ENCODE data around the gene FHL2.
"Not testable (repeated sequence)": the region's sequence is repeated elsewhere in the genome, so short reads cannot be mapped to it uniquely, and the experiment has no call there.

FHL2 gene

DNA sequence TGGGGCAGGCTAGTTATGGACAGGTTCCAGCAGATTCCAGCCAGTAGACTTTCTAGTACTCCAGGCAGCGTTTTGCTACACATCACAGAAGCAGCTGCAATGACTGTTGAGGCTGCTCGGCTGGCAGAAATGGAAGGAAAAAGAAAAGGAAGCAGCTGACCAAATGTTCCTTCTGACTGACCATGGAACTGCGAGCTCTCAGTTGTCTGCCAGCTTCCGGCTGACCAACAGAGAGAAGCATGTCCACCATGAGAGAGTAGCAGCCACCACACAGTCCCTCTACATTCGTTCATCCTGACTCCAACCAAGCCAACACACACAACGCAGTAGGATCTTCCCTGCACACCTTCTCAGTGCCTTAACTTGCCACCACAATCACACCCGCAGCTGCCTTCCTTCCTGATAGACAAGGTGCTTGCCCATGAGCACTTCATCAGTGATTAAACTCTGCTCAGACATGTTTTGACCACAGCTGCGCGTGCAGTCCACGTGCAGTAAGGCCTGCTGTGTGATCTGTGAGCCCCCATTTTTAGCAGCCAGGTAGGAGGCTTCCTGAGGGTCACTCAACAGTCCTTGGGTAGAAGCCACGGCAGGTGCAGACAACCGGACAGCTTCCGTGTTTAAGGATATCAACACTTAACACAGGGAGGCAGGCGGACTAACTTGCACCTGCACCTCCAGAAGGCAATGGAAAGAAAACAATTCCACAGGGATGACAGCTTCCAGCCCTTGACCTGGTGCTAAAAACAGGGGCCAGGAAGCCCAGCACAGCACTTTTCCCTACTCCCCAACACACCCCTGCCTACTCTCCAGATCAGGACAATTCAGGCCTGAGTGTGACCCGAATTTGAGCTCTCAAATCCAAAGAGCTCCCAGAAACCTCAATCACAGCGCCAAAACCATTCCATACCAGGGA, 70.3 kb downstream of the FHL2 start:
- H3K36me3 ChIP-seq (ENCODE audit: low read length), result no peaks in the 10 kb centered on the region
- H3K27me3 ChIP-seq (ENCODE audit: low read length), result no peaks in the 10 kb centered on the region
- H3K9ac ChIP-seq (ENCODE audit: low read length), result peak overlapping the region; percentile 77
- H3K9me3 ChIP-seq (ENCODE audit: insufficient read depth, low read length), result no peaks in the 10 kb centered on the region
- no peaks in the 10 kb centered on the region for H4K20me1 ChIP-seq (ENCODE audit: low read depth, low read length)
- peak overlapping the region; percentile 73 for H3K4me3 ChIP-seq (ENCODE audit: insufficient read depth, low read length, poor library complexity, severe bottlenecking)
- TF ChIP-seq, protein P1, sequence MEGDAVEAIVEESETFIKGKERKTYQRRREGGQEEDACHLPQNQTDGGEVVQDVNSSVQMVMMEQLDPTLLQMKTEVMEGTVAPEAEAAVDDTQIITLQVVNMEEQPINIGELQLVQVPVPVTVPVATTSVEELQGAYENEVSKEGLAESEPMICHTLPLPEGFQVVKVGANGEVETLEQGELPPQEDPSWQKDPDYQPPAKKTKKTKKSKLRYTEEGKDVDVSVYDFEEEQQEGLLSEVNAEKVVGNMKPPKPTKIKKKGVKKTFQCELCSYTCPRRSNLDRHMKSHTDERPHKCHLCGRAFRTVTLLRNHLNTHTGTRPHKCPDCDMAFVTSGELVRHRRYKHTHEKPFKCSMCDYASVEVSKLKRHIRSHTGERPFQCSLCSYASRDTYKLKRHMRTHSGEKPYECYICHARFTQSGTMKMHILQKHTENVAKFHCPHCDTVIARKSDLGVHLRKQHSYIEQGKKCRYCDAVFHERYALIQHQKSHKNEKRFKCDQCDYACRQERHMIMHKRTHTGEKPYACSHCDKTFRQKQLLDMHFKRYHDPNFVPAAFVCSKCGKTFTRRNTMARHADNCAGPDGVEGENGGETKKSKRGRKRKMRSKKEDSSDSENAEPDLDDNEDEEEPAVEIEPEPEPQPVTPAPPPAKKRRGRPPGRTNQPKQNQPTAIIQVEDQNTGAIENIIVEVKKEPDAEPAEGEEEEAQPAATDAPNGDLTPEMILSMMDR (IDR thresholded peaks at IDR 0.05; ENCODE audit: insufficient read depth, low read length, poor library complexity, severe bottlenecking), result no peak
- TF ChIP-seq EZH2phosphoT487 (conservative IDR thresholded peaks at IDR 0.05; ENCODE audit: low read length), result no peak
- peak overlapping the region; percentile 85 for H3K4me2 ChIP-seq (ENCODE audit: low read depth, low read length, poor library complexity, severe bottlenecking)
- H3F3A ChIP-seq (ENCODE audit: insufficient read depth), result peaks cover 17% of the 10 kb centered on the region
- peak overlapping the region; percentile 32 for H3K27ac ChIP-seq (ENCODE audit: low read depth, low read length)
- peaks cover 57% of the 10 kb centered on the region for H3K79me2 ChIP-seq (ENCODE audit: insufficient read depth, low read length)
- H2AFZ ChIP-seq (ENCODE audit: low read depth, low read length, severe bottlenecking), result peak overlapping the region; percentile 32
- H3K9me2 ChIP-seq (replicated peaks; ENCODE audit: insufficient read depth, low read length), result no peaks in the 10 kb centered on the region

DNA sequence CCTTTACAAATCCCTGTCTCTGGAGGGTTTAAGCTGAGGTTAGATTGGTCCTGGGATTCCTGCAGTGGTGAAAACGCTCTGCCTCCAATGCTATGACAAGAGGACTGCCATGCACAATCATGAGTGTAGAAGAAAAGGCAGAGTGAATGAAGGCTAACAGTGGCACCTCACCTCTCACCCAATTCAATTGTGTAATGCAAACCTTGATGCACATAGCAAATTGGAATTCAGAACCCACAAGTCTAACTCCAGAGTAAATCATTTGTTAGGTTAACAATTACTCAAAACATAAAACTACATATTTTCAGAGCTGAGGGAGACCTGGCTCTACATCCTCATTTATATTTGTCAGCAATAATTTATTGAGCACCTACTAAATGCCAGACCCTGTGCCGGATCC, 71.2 kb downstream of the FHL2 start:
- no peak overlapping the region for H3K4me3 ChIP-seq (ENCODE audit: insufficient read depth, low read length, poor library complexity, severe bottlenecking)
- H3K27ac ChIP-seq (ENCODE audit: low read depth, low read length), result no peak overlapping the region
- H3K9me3 ChIP-seq (ENCODE audit: insufficient read depth, low read length), result no peaks in the 10 kb centered on the region
- no peaks in the 10 kb centered on the region for H3K9me2 ChIP-seq (replicated peaks; ENCODE audit: insufficient read depth, low read length)
- H3K4me2 ChIP-seq (ENCODE audit: low read depth, low read length, poor library complexity, severe bottlenecking), result peak overlapping the region; percentile 85
- peaks cover 65% of the 10 kb centered on the region for H3K79me2 ChIP-seq (ENCODE audit: insufficient read depth, low read length)
- no peaks in the 10 kb centered on the region for H3K27me3 ChIP-seq (ENCODE audit: low read length)
- TF ChIP-seq EZH2phosphoT487 (conservative IDR thresholded peaks at IDR 0.05; ENCODE audit: low read length), result no peak
- TF ChIP-seq, protein P1 (IDR thresholded peaks at IDR 0.05; ENCODE audit: insufficient read depth, low read length, poor library complexity, severe bottlenecking), result no peak
- peaks cover 17% of the 10 kb centered on the region for H3F3A ChIP-seq (ENCODE audit: insufficient read depth)
- H3K36me3 ChIP-seq (ENCODE audit: low read length), result no peaks in the 10 kb centered on the region
- peak overlapping the region; percentile 77; the same call in 1 of the 2 replicates for H3K9ac ChIP-seq (ENCODE audit: low read length)
- no peak overlapping the region for H2AFZ ChIP-seq (ENCODE audit: low read depth, low read length, severe bottlenecking)
- no peaks in the 10 kb centered on the region for H4K20me1 ChIP-seq (ENCODE audit: low read depth, low read length)

DNA sequence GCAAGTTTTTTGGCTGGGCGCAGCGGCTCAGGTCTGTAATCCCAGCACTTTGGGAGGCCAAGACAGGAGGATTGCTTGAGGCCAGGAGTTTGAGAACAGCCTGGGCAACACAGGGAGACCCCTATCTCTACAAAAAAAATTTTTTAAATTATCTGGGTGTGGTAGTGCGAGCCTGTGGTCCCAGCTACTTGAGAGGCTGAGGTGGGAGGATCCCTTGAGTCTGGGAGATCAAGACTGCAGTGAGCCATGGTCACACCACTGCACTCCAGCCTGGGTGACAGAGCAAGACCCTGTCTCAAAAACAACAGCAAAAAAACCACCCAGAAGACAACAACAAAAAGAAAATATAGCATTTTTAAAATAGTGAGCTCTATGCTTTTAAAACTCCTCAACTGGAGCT, 71.6 kb downstream of the FHL2 start:
- not testable (repeated sequence) for H3K9ac ChIP-seq (ENCODE audit: low read length); H3K9me2 ChIP-seq (replicated peaks; ENCODE audit: insufficient read depth, low read length); H3K9me3 ChIP-seq (ENCODE audit: insufficient read depth, low read length); H2AFZ ChIP-seq (ENCODE audit: low read depth, low read length, severe bottlenecking); H3K4me3 ChIP-seq (ENCODE audit: insufficient read depth, low read length, poor library complexity, severe bottlenecking); H3K36me3 ChIP-seq (ENCODE audit: low read length); H3K27ac ChIP-seq (ENCODE audit: low read depth, low read length); H3K27me3 ChIP-seq (ENCODE audit: low read length); H4K20me1 ChIP-seq (ENCODE audit: low read depth, low read length)
- peaks cover 70% of the 10 kb centered on the region for H3K79me2 ChIP-seq (ENCODE audit: insufficient read depth, low read length)
- H3F3A ChIP-seq (ENCODE audit: insufficient read depth), result peaks cover 17% of the 10 kb centered on the region
- peak overlapping the region; percentile 85 for H3K4me2 ChIP-seq (ENCODE audit: low read depth, low read length, poor library complexity, severe bottlenecking)

DNA sequence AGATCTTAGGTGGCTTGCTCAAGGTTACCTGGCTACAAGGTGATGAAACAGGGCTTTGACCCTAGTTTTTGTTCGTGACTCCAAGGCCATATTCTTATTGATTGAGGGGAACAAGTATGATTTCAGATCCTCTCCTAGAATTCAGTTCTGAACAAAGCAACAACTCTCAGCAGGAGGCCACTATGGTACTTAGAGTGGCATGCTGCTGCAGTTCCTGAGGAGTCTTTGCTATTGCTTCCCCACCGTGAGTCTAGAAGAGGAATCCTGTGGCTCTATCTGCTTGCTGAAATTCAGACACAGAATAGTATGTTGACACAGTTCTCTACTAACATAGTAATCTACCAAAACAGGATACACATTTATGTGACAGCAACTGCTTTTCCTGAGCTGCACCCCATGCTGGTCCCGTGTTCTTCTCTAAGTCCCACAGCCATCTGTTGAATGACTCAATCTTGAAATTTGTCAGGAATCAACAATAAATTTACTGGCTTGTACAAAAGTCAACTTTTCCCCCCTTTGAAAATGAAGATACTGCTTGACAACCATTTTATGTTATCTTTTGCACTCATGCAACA, 73.4 kb downstream of the FHL2 start:
- H3K9me2 ChIP-seq (replicated peaks; ENCODE audit: insufficient read depth, low read length), result no peaks in the 10 kb centered on the region
- H3K27me3 ChIP-seq (ENCODE audit: low read length), result no peaks in the 10 kb centered on the region
- H3K27ac ChIP-seq (ENCODE audit: low read depth, low read length), result no peak overlapping the region
- H3K36me3 ChIP-seq (ENCODE audit: low read length), result no peaks in the 10 kb centered on the region
- no peak overlapping the region for H3K9ac ChIP-seq (ENCODE audit: low read length)
- H3K79me2 ChIP-seq (ENCODE audit: insufficient read depth, low read length), result peaks cover 84% of the 10 kb centered on the region
- no peak overlapping the region for H3K4me3 ChIP-seq (ENCODE audit: insufficient read depth, low read length, poor library complexity, severe bottlenecking)
- no peaks in the 10 kb centered on the region for H3K9me3 ChIP-seq (ENCODE audit: insufficient read depth, low read length)
- H3F3A ChIP-seq (ENCODE audit: insufficient read depth), result peaks cover 6% of the 10 kb centered on the region
- no peak for TF ChIP-seq EZH2phosphoT487 (conservative IDR thresholded peaks at IDR 0.05; ENCODE audit: low read length)
- TF ChIP-seq, protein P1 (IDR thresholded peaks at IDR 0.05; ENCODE audit: insufficient read depth, low read length, poor library complexity, severe bottlenecking), result no peak
- H4K20me1 ChIP-seq (ENCODE audit: low read depth, low read length), result peaks cover 7% of the 10 kb centered on the region; the same call in 1 of the 2 replicates
- H2AFZ ChIP-seq (ENCODE audit: low read depth, low read length, severe bottlenecking), result no peak overlapping the region
- H3K4me2 ChIP-seq (ENCODE audit: low read depth, low read length, poor library complexity, severe bottlenecking), result no peak overlapping the region

Data from SU-DHL-6 (cell line).